Mesothelial cell of epicardium (in vitro differentiated cells): ENCODE results near the gene PASD1. TPM values are rescaled to one million over a fixed set of nuclear protein-coding genes. Genes with fewer than 3 reads are reported as not detected.

Experiments
- DNase-seq, 2 experiments: peaks; one replicate each; pipeline ENCODE4 v3.0.0; 2021; ENCODE audit warnings: low spot score in 2 of 2; ENCODE audit not compliant: unreplicated experiment in 2 of 2
- H3K27ac Mint-ChIP-seq: 2 replicates; pipeline ENCODE4 v1.8.0; 2021; ENCODE audit warnings: mixed read lengths
- H3K27me3 Mint-ChIP-seq: 2 replicates; pipeline ENCODE4 v1.8.0; 2021; ENCODE audit warnings: low read depth, mixed read lengths
- H3K36me3 Mint-ChIP-seq: 2 replicates; pipeline ENCODE4 v1.8.0; 2021; ENCODE audit warnings: mixed read lengths
- H3K4me1 Mint-ChIP-seq: 2 replicates; pipeline ENCODE4 v1.8.0; 2021; ENCODE audit warnings: mixed read lengths
- H3K4me3 Mint-ChIP-seq: 2 replicates; pipeline ENCODE4 v1.8.0; 2021; ENCODE audit warnings: mild to moderate bottlenecking, moderate library complexity, mixed read lengths
- H3K9me3 Mint-ChIP-seq: 2 replicates; pipeline ENCODE4 v1.8.0; 2021; ENCODE audit warnings: mixed read lengths
- CTCF ChIP-seq: fragments of 200-600 bp; sonication (generic); IDR thresholded peaks from one replicate; pipeline ENCODE4 v1.5.0; 2021; ENCODE audit warnings: antibody characterized with exemption; ENCODE audit not compliant: unreplicated experiment
- total RNA-seq: library from RNA; stranded (reverse); gene quantifications from 3 replicates; pipeline ENCODE4 v1.2.1, GENCODE V29; 2021

PASD1 gene
- total RNA-seq, 1 donor from 2014 or later = not detected

GRCh38 chrX:151703487-151703886 lies 140.0 kb downstream of the PASD1 start:
- no peak for DNase-seq
- no peak for TF ChIP-seq CTCF
- H3K27ac Mint-ChIP-seq = no peak overlapping the region
- no peak overlapping the region for H3K4me3 Mint-ChIP-seq
- H3K9me3 Mint-ChIP-seq = no peaks in the 10 kb centered on the region
- peaks cover 2% of the 10 kb centered on the region for H3K27me3 Mint-ChIP-seq
- no peaks in the 10 kb centered on the region for H3K4me1 Mint-ChIP-seq
- no peaks in the 10 kb centered on the region for H3K36me3 Mint-ChIP-seq

- H3K4me1 Mint-ChIP-seq = no peaks in the 10 kb centered on the region
- no peak for TF ChIP-seq CTCF
- H3K4me3 Mint-ChIP-seq = no peak overlapping the region
- H3K27ac Mint-ChIP-seq = no peak overlapping the region
- H3K27me3 Mint-ChIP-seq = peaks cover under 1% of the 10 kb centered on the region
- DNase-seq = no peak
- no peaks in the 10 kb centered on the region for H3K9me3 Mint-ChIP-seq
- no peaks in the 10 kb centered on the region for H3K36me3 Mint-ChIP-seq
These were observed 140.7 kb downstream of the PASD1 start for GRCh38 chrX:151704041-151704663.

- peaks cover 19% of the 10 kb centered on the region for H3K27me3 Mint-ChIP-seq
- no peak for DNase-seq
- no peak overlapping the region for H3K4me3 Mint-ChIP-seq
- H3K9me3 Mint-ChIP-seq = no peaks in the 10 kb centered on the region
- H3K36me3 Mint-ChIP-seq = no peaks in the 10 kb centered on the region
- no peaks in the 10 kb centered on the region for H3K4me1 Mint-ChIP-seq
- TF ChIP-seq CTCF = no peak
- no peak overlapping the region for H3K27ac Mint-ChIP-seq
These were observed 145.3 kb downstream of the PASD1 start for GRCh38 chrX:151708821-151709220.

- peaks cover 19% of the 10 kb centered on the region for H3K27me3 Mint-ChIP-seq
- no peak for TF ChIP-seq CTCF
- H3K4me1 Mint-ChIP-seq = peaks cover 2% of the 10 kb centered on the region
- no peak overlapping the region for H3K4me3 Mint-ChIP-seq
- DNase-seq = no peak
- H3K9me3 Mint-ChIP-seq = no peaks in the 10 kb centered on the region
- no peak overlapping the region for H3K27ac Mint-ChIP-seq
- no peaks in the 10 kb centered on the region for H3K36me3 Mint-ChIP-seq
These were observed 147.0 kb downstream of the PASD1 start for GRCh38 chrX:151710457-151710856.

- peaks cover 19% of the 10 kb centered on the region for H3K27me3 Mint-ChIP-seq
- no peaks in the 10 kb centered on the region for H3K9me3 Mint-ChIP-seq
- no peak for DNase-seq
- peaks cover 2% of the 10 kb centered on the region for H3K4me1 Mint-ChIP-seq
- no peaks in the 10 kb centered on the region for H3K36me3 Mint-ChIP-seq
- no peak overlapping the region for H3K4me3 Mint-ChIP-seq
- no peak overlapping the region for H3K27ac Mint-ChIP-seq
- no peak for TF ChIP-seq CTCF
These were observed 147.7 kb downstream of the PASD1 start for GRCh38 chrX:151711154-151711553.

GRCh38 chrX:151711787-151712186 lies 148.3 kb downstream of the PASD1 start:
- no peak for TF ChIP-seq CTCF
- DNase-seq = no peak
- H3K36me3 Mint-ChIP-seq = no peaks in the 10 kb centered on the region
- H3K9me3 Mint-ChIP-seq = no peaks in the 10 kb centered on the region
- H3K27me3 Mint-ChIP-seq = peaks cover 22% of the 10 kb centered on the region
- no peak overlapping the region for H3K4me3 Mint-ChIP-seq
- peaks cover 2% of the 10 kb centered on the region for H3K4me1 Mint-ChIP-seq
- H3K27ac Mint-ChIP-seq = no peak overlapping the region
